HEK293T (cell line): Measurements from ENCODE around the gene CFAP54.

Experiments
- ARNT ChIP-seq: fragments of 450-650 bp; IDR thresholded peaks from 2 replicates; pipeline ENCODE4 v1.6.1; 2017; ENCODE audit warnings: mild to moderate bottlenecking
- BHLHE40 ChIP-seq: fragments of 450-650 bp; IDR thresholded peaks from 2 replicates; pipeline ENCODE4 v1.6.1; 2016; ENCODE audit warnings: mild to moderate bottlenecking, moderate library complexity, borderline replicate concordance
- FOXA1 ChIP-seq: fragments of 450-650 bp; IDR thresholded peaks from 2 replicates; pipeline ENCODE4 v1.6.1; 2016; ENCODE audit warnings: mild to moderate bottlenecking
- FOXK2 ChIP-seq: fragments of 450-650 bp; IDR thresholded peaks from 2 replicates; pipeline ENCODE4 v1.6.1; 2016; ENCODE audit warnings: mild to moderate bottlenecking
- FOXM1 ChIP-seq: fragments of 450-650 bp; IDR thresholded peaks from 2 replicates; pipeline ENCODE4 v1.6.1; 2017; ENCODE audit warnings: mild to moderate bottlenecking, borderline replicate concordance
- HDGF ChIP-seq: fragments of 450-650 bp; IDR thresholded peaks from 2 replicates; pipeline ENCODE4 v1.6.1; 2017; ENCODE audit warnings: antibody characterized with exemption, borderline replicate concordance
- L3MBTL2 ChIP-seq: fragments of 450-650 bp; conservative IDR thresholded peaks from 2 replicates; pipeline ENCODE4 v1.6.1; 2016; ENCODE audit warnings: mild to moderate bottlenecking
- SP1 ChIP-seq: fragments of 450-650 bp; IDR thresholded peaks from 2 replicates; pipeline ENCODE4 v1.6.1; 2017
- SUZ12 ChIP-seq: fragments of 450-650 bp; IDR thresholded peaks from 2 replicates; pipeline ENCODE4 v1.6.1; 2016; ENCODE audit warnings: mild to moderate bottlenecking
- ZNF384 ChIP-seq: fragments of 450-650 bp; IDR thresholded peaks from 2 replicates; pipeline ENCODE4 v1.6.1; 2016

GRCh38 chr12:96701856-96702255 lies 212.5 kb downstream of the CFAP54 start:
- TF ChIP-seq FOXM1 = no peak
- no peak for TF ChIP-seq ARNT
- TF ChIP-seq FOXK2 = no peak
- TF ChIP-seq HDGF = no peak
- no peak for TF ChIP-seq SUZ12
- no peak for TF ChIP-seq BHLHE40
- TF ChIP-seq ZNF384 = no peak
- no peak for TF ChIP-seq FOXA1
- no peak for TF ChIP-seq L3MBTL2
- no peak for TF ChIP-seq SP1
